Osteocyte (in vitro differentiated cells): ENCODE measurements around the gene ILDR2. TPM values are rescaled to one million over a fixed set of nuclear protein-coding genes. Genes with fewer than 3 reads are reported as not detected.

Experiments used
- DNase-seq: peaks from one replicate; pipeline ENCODE4 v3.0.0; 2021; ENCODE audit warnings: mixed read lengths; ENCODE audit not compliant: unreplicated experiment; ENCODE audit errors: extremely low spot score
- H3K27ac Mint-ChIP-seq: one replicate; pipeline ENCODE4 v1.8.0; 2021; ENCODE audit warnings: mild to moderate bottlenecking, mixed read lengths; ENCODE audit not compliant: unreplicated experiment
- H3K27me3 Mint-ChIP-seq: one replicate; pipeline ENCODE4 v1.8.0; 2021; ENCODE audit warnings: mixed read lengths; ENCODE audit not compliant: unreplicated experiment
- H3K36me3 Mint-ChIP-seq: one replicate; pipeline ENCODE4 v1.8.0; 2021; ENCODE audit warnings: mixed read lengths; ENCODE audit not compliant: unreplicated experiment
- H3K4me1 Mint-ChIP-seq: one replicate; pipeline ENCODE4 v1.8.0; 2021; ENCODE audit warnings: mixed read lengths; ENCODE audit not compliant: unreplicated experiment
- H3K4me3 Mint-ChIP-seq: one replicate; pipeline ENCODE4 v1.8.0; 2021; ENCODE audit warnings: mild to moderate bottlenecking, moderate library complexity, mixed read lengths; ENCODE audit not compliant: unreplicated experiment
- H3K9me3 Mint-ChIP-seq: one replicate; pipeline ENCODE4 v1.8.0; 2021; ENCODE audit warnings: mixed read lengths; ENCODE audit not compliant: unreplicated experiment
- total RNA-seq: library from RNA; stranded (reverse); gene quantifications from 2 replicates; pipeline ENCODE4 v1.2.1, GENCODE V29; 2021
- TF ChIP-seq, protein P1 (sequence below): fragments of 200-600 bp; sonication (generic); IDR thresholded peaks from 2 replicates; pipeline ENCODE4 v1.5.0; 2021; ENCODE audit warnings: antibody characterized with exemption, mild to moderate bottlenecking, moderate library complexity

ILDR2 gene
- total RNA-seq, 1 donor from 2014 or later = 0.16 TPM

GRCh38 chr1:166972193-166972592 is 3.1 kb downstream of the ILDR2 start:
- Mint-ChIP-seq H3K4me3 (no peak overlapping the region), H3K9me3 (no peaks in the 10 kb centered on the region), H3K27ac (no peak overlapping the region), H3K36me3 (no peaks in the 10 kb centered on the region), H3K27me3 (peaks cover 70% of the 10 kb centered on the region), H3K4me1 (peaks cover 11% of the 10 kb centered on the region)
- TF ChIP-seq, protein P1, sequence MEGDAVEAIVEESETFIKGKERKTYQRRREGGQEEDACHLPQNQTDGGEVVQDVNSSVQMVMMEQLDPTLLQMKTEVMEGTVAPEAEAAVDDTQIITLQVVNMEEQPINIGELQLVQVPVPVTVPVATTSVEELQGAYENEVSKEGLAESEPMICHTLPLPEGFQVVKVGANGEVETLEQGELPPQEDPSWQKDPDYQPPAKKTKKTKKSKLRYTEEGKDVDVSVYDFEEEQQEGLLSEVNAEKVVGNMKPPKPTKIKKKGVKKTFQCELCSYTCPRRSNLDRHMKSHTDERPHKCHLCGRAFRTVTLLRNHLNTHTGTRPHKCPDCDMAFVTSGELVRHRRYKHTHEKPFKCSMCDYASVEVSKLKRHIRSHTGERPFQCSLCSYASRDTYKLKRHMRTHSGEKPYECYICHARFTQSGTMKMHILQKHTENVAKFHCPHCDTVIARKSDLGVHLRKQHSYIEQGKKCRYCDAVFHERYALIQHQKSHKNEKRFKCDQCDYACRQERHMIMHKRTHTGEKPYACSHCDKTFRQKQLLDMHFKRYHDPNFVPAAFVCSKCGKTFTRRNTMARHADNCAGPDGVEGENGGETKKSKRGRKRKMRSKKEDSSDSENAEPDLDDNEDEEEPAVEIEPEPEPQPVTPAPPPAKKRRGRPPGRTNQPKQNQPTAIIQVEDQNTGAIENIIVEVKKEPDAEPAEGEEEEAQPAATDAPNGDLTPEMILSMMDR = no peak
- no peak for DNase-seq

GRCh38 chr1:166971252-166971651 is 4.1 kb downstream of the ILDR2 start:
- no peak overlapping the region for H3K27ac Mint-ChIP-seq
- peaks cover 11% of the 10 kb centered on the region for H3K4me1 Mint-ChIP-seq
- H3K27me3 Mint-ChIP-seq = peaks cover 70% of the 10 kb centered on the region
- no peaks in the 10 kb centered on the region for H3K36me3 Mint-ChIP-seq
- DNase-seq = no peak
- H3K9me3 Mint-ChIP-seq = no peaks in the 10 kb centered on the region
- no peak overlapping the region for H3K4me3 Mint-ChIP-seq
- TF ChIP-seq, protein P1 = no peak

GRCh38 chr1:166969074-166969677 is 6.2 kb downstream of the ILDR2 start:
- Mint-ChIP-seq H3K27ac (no peak overlapping the region), H3K36me3 (no peaks in the 10 kb centered on the region), H3K27me3 (peaks cover 72% of the 10 kb centered on the region), H3K4me1 (no peaks in the 10 kb centered on the region), H3K4me3 (no peak overlapping the region), H3K9me3 (no peaks in the 10 kb centered on the region)
- TF ChIP-seq, protein P1 = no peak
- DNase-seq = no peak

- no peak overlapping the region for H3K4me3 Mint-ChIP-seq
- no peaks in the 10 kb centered on the region for H3K36me3 Mint-ChIP-seq
- DNase-seq = no peak
- no peaks in the 10 kb centered on the region for H3K9me3 Mint-ChIP-seq
- TF ChIP-seq, protein P1 = no peak
- peaks cover 80% of the 10 kb centered on the region for H3K27me3 Mint-ChIP-seq
- H3K4me1 Mint-ChIP-seq = no peaks in the 10 kb centered on the region
- no peak overlapping the region for H3K27ac Mint-ChIP-seq
Measured at GRCh38 chr1:166960858-166961474, 14.4 kb downstream of the ILDR2 start.

DNA sequence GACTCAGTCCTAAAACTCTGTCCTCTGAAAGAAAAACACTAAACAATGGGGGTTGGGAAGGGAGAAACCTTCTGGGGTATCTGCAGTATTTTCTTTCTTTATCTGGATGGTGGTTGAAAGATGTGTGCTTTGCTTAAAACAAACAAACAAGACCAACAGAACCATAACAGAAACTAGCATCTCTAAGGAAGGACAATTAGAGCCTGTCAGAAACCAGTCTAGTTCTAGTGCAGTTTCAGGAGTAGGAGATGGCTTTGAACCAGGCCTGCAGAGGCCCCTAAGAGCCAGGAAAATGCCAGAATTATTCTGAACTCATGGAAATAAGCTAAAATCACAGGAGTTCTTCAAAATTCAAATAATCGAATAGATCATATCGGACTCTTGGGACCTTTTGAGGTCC is 18.5 kb downstream of the ILDR2 start:
- no peak overlapping the region for H3K27ac Mint-ChIP-seq
- H3K4me3 Mint-ChIP-seq = no peak overlapping the region
- H3K36me3 Mint-ChIP-seq = no peaks in the 10 kb centered on the region
- TF ChIP-seq, protein P1 = no peak
- H3K27me3 Mint-ChIP-seq = peaks cover 77% of the 10 kb centered on the region
- peaks cover 6% of the 10 kb centered on the region for H3K4me1 Mint-ChIP-seq
- H3K9me3 Mint-ChIP-seq = no peaks in the 10 kb centered on the region
- no peak for DNase-seq
